GM18505 (cell line): ENCODE data around the gene CD6.

Experiments
- ATAC-seq: cut with Tn5 transposase; IDR thresholded peaks from one replicate; pipeline ENCODE4 v1.9.1; 2021; ENCODE audit not compliant: unreplicated experiment
- POLR2A ChIP-seq: IDR thresholded peaks from 4 replicates; pipeline ENCODE4 v1.6.1; 2011; ENCODE audit warnings: borderline replicate concordance; ENCODE audit not compliant: insufficient read depth, insufficient read length; ENCODE audit errors: extremely low read depth

The CD6 gene

GRCh38 chr11:60930394-60930793 is 41.1 kb upstream of the CD6 start:
- TF ChIP-seq POLR2A: no peak
- no peak for ATAC-seq

GRCh38 chr11:60931917-60932316 is 39.6 kb upstream of the CD6 start:
- no peak for TF ChIP-seq POLR2A

GRCh38 chr11:60932605-60933356 is 38.7 kb upstream of the CD6 start:
- ATAC-seq: no peak

More at GRCh38 chr11:60931917-60932316, 39.6 kb upstream of the CD6 start:
- no peak for ATAC-seq

GRCh38 chr11:60933416-60934123 is 37.9 kb upstream of the CD6 start:
- ATAC-seq: no peak

More at GRCh38 chr11:60932605-60933356, 38.7 kb upstream of the CD6 start:
- no peak for TF ChIP-seq POLR2A

GRCh38 chr11:60934124-60934789 is 37.2 kb upstream of the CD6 start:
- TF ChIP-seq POLR2A: no peak
- ATAC-seq: no peak

More at GRCh38 chr11:60933416-60934123, 37.9 kb upstream of the CD6 start:
- no peak for TF ChIP-seq POLR2A

GRCh38 chr11:60934790-60935605 is 36.5 kb upstream of the CD6 start:
- ATAC-seq: no peak
- TF ChIP-seq POLR2A: peak; percentile 48

GRCh38 chr11:60935676-60936442 is 35.6 kb upstream of the CD6 start:
- TF ChIP-seq POLR2A: no peak

GRCh38 chr11:60936467-60937143 is 34.9 kb upstream of the CD6 start:
- TF ChIP-seq POLR2A: no peak
- ATAC-seq: no peak

More at GRCh38 chr11:60935676-60936442, 35.6 kb upstream of the CD6 start:
- no peak for ATAC-seq

GRCh38 chr11:60937144-60937527 is 34.3 kb upstream of the CD6 start:
- no peak for TF ChIP-seq POLR2A
- no peak for ATAC-seq

GRCh38 chr11:60937811-60938210 is 33.7 kb upstream of the CD6 start:
- no peak for TF ChIP-seq POLR2A
- no peak for ATAC-seq

- TF ChIP-seq POLR2A: no peak
- ATAC-seq: no peak
These were observed 33.0 kb upstream of the CD6 start for GRCh38 chr11:60938500-60938899.

GRCh38 chr11:60939301-60939700 is 32.2 kb upstream of the CD6 start:
- ATAC-seq: no peak
- TF ChIP-seq POLR2A: no peak

- no peak for ATAC-seq
- no peak for TF ChIP-seq POLR2A
These were observed 31.6 kb upstream of the CD6 start for GRCh38 chr11:60939855-60940254.
